Activated T-cell treated with anti-CD3 and anti-CD28 coated beads, Interleukin-2, amount 50 U/mL, for 48 hours (primary cell): ENCODE measurements around the gene TXNDC11.

ENCODE experiments used
- DNase-seq, 2 experiments: peaks; one replicate each; pipeline ENCODE4 v3.0.0-alpha.2; 2020

TXNDC11 gene

DNA sequence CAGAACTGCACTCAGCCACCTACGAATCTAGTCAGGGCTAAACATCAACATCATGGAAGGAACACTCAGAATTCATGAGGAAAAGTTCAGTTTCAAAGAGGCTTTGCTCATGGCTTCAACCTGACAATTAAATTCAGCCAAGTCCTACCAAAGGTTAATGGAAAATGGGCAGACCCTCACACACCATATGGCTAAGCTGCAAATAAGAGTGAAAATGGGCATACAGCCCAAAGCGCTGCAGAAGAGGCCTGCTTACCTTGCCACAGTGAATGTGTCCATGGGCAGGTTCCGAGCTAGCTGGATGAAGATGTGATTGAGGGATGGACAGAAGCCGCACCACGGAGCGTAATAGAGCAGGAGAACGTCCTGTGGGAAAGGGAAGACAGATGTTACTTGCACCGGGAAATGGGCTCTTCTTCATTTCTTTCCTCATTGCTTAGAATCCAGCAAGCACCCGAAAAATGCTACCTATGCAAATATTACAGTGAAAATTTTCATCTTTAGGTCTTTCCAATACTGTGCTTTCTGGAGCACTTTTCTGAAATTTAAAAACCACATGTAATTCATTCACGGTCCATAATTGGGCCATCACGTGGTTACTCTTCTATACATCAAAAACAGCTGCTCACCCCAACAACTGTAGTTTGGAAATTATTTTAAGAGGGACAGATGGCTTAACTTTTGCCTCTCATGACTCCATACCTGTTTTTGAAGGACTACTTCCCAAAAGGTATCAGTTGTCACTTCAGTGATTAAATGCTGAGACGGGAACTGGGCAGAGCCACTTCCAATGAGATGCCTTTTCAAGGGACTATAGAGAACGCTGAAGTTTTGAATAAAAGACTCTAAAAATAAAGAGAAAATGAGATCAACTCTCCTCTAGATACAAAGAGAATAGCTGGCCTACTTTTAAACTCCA, 54.8 kb downstream of the TXNDC11 start:
- DNase-seq: no peak

DNA sequence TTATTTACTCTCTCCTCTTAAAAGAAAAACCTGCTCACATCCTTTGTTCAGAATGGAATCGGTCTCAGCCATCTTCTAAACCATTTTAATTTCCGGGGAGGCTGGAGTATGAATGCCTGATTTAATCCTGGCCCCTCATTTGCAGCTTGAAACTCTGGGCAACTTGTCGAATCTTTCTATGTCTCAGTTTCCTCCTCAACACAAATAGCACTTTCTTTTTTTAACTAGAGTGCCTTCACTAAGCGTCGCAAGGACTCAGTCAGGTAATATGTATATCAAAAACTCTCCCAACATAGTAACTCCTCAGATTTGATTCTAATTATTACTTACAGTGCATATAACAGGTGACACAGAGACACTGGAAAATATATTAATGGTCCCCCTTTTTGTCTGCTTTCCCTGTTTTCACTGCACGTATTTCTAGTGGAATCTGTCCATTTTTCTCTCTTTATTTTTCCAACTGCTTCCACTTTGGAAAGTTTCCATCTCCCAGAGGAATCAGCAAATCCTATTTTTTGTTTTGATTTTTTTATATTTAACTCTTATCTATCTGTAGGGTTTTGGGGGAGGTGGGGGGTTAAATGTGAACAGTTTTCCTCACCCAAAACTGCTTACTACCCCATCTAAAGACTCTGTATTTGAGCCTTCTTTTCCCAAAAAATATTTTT, 55.8 kb downstream of the TXNDC11 start:
- DNase-seq: no peak

DNA sequence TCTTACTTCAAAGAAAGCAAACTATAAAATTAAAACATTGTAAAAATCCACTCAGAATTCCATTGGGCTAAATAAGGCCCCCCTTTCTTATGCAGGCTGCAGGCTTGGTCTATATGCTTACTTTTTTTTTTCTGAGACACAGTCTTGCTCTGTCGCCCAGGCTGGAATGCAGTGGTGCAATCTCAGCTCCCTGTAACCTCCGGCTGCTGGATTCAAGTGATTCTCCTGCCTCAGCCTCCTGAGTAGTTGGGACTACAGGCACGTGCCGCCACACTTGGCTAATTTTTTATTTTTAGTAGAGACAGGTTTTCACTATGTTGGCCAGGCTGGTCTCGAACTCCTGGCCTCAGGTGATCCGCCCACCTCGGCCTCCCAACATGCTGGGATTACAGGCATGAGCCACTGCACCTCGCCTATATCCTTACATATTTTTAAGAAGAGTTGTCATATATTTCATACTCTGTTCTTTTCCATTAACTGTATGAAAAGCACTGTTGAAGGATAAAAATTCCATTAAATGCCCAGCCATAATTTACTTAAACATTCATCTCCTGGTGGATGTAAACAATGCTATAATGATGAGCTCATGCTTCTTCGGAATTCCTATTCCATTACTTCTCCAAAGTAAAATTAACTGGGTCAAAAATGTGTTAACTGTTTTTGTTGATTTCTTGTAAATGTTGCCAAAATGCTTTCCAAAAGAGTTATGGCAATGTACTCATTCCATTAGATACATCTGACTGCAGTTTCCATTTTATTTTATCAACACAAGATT, 56.6 kb downstream of the TXNDC11 start:
- DNase-seq: no peak

DNA sequence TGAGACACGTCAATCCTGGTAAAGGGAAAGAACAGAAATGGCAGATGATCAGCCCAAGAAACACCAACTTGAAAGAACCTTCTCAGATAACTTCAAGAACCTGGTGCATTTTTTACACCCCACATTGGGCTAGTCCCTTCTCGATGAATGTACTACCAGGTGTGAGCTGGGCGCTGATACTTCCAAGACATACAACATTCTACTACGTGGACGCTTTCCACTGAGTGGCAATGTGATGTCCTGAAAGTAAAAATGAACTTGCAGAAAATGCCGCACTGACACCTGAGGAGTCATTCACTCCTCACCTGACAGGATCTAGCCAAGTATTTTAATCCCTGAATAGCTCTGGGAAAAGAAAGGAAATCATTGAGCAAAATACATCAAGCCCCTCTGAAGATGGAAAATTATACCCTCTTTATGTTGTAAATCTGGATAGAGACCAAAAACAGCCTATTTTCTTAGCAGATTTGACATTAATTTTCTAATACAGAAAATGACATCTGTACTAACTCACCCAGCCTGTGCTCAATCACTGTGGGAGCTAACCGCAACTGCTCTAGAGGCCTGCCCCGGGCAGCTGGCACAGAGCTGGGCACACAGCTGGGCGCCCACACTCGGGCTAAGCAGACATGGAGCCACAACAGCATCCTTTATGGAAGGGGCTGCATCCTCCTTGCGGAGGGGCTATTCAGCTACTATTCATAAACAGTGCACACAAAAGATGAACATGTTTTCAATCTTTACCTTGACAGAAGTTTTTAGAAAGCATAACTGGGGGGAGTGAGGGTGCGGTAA, 58.2 kb downstream of the TXNDC11 start:
- DNase-seq: no peak

DNA sequence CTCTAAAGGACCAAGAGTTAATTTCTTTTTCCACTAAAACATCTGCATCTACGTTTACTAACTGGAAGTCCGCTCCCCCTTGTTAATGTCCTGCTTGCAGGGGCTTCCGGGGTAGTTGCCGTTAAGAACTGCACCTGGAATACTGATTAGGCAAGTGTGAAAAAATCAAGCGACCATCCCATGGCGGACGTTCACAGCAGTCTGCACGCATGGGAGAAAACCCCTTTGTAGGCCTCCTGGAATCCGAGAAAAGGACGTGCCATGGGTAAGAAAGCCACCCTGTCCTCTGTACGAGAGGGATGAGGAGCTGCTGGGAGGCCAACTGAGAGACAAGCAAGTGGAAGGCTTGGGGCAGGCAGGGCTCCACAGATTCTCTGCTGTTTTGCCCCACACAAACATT, 59.5 kb downstream of the TXNDC11 start:
- DNase-seq: no peak

DNA sequence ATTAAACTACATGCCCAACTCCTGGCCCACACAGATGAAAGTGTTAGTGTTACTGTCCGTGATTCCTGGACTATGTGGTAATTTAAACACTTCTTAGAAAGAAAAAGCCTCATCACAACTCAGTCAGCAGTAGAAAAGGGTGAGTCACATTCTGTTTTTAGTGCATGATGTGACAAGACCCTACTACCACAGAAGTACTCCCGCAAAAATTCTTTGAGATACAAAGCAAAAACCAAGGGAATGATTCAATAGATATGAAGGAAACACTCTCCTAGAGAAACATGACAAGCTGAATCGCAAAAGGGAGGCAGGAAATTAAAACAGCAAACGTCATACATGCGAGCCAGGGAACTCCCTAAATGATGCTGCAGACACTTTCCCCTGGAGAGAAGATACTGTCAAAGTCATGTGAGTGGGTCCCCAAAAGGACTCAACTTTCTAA, 60.0 kb downstream of the TXNDC11 start:
- DNase-seq: no peak

DNA sequence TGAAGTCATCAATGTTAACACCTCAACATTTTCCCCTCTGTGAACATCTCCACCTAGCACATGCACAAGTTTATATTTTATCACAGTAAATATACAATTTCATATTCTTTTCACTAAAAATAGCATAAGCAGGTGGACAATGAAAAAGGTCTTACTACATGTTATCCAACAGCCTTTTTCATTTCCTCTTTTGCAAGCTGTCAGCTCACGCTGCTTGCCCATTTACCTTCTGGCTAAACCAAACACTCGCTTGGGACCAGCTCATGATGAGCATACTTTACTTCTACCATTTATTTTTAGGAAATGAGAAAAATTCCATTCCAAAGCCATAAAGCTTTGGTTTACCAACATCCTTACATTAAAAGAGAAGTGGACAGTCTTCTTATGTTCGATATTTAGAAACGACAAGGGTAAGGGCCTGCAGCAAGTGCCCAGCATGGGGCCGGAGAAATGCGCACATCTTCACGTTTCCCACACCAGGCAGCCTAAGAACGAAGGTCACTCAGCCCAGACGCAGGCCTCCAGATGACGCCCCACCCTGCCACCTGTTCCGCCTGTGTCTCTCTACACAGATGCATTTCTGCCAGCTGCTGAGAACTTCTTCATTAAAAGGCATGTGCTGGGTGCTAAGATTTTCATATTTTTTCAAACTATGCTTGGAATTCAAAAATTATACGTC, 60.5 kb downstream of the TXNDC11 start:
- no peak for DNase-seq

DNA sequence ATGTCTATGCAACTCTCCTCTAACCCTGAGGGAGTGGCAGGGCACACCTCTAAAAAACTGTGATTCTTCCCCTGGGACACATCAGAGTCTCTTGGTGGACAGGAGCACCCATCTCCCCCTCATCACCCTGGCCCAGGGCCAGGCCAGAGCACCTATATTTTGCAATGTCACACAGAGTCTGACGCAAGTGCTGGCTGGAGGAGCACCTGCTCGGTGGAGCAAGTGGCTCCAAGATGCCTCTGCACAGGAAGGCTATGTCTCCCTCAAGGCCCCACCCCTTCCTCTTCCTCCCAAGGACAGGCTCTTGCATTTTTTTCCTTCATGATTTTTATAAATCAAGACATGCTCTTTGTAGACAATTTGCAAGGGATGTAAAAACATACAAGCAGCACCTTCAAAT, 61.1 kb downstream of the TXNDC11 start:
- DNase-seq: no peak

DNA sequence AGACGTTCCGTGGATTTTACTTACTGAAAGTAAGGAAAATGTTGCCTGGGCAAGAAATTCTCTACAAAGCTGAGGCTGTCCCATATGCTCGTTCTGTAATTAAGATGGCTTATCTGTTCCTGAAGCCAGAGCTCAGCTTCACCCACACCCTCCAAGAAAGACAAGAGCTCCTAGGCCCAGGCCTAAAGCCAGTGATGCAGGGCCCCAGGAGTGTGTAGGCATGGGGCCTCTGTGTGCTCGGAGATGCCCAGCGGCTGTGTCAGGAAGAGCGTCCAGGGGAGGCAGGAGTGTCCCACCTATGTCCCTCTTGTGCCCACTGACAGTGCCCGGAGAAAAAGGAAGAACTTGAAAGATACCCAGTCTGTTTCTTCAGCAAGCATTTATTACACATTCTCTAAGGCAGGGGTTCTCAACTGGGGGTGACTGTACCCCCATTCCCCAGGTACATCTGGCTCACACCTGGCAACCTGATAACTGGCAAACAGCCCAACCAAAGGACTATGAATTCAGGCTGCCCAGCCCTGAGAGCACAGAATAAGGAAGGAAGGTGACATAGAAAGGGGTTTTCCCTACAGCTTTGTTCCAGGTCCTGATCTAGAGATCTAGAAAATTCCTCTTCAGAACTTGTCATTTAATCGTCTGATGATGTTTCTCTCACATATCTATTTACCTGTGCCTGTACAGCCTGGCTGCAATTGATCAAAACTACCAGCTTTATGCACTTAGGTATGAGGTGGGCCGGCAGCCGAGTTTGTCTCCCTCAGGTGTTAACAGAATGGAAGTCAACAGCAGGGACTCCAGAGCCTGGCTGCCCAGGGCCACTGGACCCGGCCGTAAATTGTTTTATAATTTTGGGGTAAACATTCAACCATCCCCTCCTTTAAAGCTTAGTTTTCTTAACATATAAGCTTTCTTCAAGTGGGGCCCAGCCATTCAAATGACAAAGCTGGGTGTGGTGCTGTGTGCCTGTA, 62.4 kb downstream of the TXNDC11 start:
- no peak for DNase-seq

DNA sequence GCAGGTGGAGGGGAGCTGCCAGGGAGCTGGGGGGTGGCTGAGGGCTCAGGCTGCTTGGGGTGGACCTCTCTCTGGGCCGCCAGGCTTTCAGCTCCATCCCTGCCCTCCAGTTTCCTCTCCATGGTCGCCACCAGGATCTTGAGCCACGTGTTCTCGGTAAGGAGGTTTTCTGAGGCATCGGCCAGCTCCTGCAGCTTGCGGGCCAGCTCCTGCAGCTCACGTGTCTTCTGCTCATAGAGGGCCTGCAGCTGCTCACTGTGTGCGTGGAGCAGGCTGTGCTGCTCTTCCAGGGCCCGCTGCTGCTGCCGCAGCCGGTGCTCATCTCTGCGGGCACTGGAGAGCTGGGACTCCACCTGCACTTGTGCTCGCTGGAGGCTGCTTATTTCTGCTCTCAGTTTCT, 63.4 kb downstream of the TXNDC11 start:
- no peak for DNase-seq

DNA sequence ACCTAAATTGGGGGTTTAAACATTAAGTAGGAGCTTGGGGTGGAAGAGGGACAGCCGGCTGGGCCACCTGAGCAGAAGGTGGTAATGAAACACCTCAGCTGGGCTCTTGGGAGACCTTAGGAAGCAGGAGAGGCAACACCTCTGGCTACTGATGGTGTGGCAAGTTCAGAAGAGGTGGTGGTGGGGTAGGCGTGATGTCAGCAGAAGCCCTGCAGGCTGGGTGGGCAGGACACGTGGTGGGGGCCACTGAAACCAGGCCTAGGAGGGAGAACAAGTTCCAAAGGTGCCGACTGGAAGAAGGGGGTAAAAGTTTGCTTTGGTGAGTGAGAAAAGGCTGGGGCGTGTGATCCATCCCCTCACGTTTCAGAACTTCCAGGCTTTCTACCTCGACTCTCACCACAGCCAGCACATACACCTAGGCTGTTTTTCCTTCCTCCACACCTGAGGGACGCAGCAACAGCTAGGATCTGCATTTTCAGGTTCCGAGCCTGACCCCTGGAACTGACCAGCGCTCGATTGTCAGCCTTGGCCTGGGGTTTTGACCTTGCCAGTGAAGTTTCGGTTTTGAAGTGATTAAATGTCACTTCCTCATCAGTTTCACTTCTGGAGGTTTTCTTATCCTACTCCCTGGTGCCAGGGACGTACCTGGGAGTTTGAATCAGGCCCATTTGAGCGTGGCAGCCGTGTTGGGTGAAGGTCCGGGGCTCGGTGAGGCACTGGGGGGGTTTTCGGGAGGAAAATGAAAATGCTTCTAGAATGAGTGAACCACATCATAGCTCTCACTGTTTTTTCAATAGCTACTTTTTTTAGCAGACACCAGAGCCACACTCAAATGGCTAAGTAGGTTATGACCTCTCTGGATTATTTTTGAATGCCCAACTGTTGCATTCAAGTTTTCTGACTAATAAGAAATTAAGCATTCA, 64.4 kb downstream of the TXNDC11 start:
- DNase-seq: no peak

DNA sequence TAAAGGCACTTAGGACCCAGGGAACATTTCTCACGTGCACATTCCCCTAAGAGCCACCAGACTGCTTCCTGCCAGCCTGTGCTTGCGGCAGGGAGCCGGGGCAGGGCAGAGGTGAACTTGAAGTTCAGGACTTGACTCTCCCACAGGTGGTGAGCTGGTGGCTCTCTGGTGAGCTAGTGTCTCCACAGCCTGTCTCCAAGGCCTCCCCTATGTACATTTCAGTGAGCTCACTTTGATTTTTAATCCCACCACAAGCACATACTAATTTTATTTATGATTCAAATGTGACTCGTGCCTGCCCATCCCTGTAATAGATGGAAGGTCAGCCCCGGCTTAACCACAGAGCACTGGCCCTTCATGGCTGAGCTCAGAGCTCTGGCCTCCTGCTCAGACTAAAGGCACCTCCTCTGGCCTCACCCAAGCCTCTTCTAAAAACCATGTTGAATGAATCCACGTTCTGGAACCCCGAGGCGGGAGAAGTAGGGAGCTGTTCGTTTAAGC, 65.2 kb downstream of the TXNDC11 start:
- no peak for DNase-seq

DNA sequence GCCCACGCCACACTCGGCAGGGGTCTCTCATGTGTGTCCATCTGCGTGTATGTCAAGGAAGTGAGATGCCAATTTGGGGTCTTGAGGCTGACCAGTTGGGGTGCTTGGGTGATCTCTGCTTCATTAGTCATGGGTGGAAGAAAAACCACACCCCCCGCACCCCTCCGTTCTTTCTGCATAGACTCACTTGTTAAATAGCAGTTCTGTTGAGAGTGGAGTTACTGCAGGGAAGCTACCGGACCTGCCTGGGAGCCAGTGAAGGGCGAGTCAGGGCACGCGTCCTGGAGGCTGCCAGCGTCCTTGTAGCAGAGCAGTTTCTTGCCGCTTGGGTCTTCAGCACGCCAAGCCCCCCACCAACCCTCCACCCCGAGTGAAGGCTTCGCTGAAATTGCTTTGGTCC, 65.9 kb downstream of the TXNDC11 start:
- no peak for DNase-seq

DNA sequence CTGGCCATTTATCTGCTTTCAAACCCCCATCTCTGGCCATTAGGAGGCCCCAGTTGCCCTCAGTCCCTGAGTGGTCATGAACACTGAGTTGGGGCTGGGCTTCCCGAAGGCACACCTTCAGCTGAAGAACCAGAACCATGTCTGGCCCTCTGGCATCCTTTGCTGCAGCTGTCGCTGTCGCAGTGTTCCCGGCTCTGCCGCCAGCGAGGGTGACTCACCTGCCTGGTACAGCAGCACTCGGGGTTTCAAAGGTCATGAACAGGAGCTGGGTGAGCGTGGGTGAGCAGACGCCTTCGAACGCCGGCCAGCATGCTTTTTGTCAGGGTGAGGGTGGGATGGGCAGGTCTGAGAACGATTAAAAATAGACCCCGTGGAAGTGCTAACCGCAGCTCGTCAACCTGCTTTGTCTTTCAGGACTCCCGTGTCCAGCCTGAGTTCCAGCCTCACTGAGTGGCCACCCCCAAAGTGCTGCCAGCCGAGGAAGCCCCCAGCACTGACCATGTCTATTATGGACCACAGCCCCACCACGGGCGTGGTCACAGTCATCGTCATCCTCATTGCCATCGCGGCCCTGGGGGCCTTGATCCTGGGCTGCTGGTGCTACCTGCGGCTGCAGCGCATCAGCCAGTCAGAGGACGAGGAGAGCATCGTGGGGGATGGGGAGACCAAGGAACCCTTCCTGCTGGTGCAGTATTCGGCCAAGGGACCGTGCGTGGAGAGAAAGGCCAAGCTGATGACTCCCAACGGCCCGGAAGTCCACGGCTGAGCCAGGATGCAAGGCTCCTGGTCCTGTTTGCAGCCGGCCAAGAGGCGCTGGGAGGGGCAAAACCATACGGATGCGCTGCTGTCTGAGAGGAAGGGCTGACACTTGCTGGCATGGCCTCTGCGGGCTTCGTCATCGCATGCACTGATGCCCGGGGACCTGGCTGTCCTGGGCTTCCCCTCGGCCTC, 66.8 kb downstream of the TXNDC11 start:
- peak; percentile 43 to 59 for DNase-seq

DNA sequence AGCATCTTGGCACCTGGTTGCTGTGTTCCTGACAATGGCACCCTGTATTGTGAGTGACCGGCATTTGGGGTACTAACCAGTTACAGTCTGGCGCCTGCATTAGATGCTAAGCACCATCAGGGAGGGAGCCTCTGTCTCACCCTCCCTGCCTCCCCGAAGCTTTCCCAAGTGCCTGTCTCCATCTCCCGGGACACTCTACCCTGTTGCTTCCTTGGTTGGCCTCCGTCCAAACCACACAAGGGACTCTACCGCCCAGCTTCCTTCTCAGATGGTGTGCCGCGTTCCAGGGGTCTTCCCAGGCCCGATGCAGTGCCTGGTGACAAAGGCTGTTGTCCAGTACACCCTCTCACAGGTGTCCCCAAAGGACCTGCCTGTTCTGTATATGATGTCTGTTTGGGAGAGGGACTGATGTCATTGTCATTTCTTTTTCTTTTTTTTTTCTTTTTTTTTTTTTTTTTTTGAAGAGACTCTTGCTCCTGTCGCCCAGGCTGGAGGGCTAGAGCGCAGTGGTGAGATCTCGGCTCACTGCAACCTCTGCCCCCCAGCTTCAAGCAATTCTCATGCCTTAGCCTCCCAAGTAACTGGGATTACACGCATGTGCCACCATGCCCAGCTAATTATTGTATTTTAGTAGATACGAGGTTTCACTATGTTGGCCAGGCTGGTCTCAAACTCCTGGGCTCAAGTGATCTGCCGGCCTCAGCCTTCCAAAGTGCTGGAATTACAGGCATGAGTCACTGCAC, 67.7 kb downstream of the TXNDC11 start:
- DNase-seq: no peak

DNA sequence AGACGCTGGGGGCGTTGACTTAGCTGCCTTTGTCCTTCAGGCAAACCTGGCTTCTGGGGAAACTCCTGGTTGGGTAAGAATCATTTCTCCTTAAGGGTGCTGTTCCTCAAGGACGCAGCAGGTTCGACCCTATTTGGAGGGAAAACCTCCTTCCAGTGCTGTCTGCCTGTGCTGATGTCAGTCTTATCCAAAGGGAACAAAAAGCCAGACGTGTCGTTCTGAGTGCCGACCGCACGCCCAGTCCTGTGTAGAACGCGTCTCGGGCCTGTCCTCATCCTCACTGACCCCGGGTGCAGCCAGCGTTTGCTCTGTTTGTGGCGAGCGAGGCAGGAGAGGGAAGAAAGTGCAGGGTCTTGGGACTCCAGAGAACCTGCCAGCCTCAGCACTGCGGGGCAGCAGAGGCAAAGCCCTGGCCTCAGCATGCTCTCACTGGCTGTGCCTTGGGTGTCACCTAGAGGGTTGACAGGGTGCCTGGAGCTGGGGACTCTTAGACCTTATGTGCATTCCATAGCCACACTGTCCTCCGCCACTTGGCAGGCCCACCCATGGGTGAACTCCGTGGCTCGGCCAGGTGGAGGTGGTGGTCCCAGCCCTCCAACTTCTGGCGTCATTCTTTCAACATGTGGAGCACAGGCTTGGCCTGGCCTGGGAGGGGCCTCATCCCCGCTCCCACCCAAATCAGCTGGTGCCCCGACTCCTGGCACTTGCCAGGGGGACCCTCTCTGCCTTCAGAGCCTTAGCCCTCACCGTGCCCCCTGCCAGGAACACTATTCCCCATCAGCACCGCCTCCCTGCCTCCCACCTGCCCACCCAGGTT, 68.4 kb downstream of the TXNDC11 start:
- no peak for DNase-seq
